HG03558 (cell line): ENCODE data around the gene TMEM88.
"Not testable (repeated sequence)": the region's sequence is repeated elsewhere in the genome, so short reads cannot be mapped to it uniquely, and the experiment has no call there.

Source experiments
- ATAC-seq: cut with Tn5 transposase; IDR thresholded peaks from one replicate; pipeline ENCODE4 v1.9.1; 2021; ENCODE audit warnings: moderate number of reproducible peaks; ENCODE audit not compliant: unreplicated experiment; ENCODE audit errors: extremely low read depth

Gene TMEM88

GRCh38 chr17:7854851-7855659, at the start of gene TMEM88:
TMEM88 (plus strand) TSS chr17:7855066; CDS start chr17:7855075, 9 bp downstream.
- ATAC-seq = no peak

GRCh38 chr17:7806587-7806986, 48.3 kb upstream of the TMEM88 start:
- no peak for ATAC-seq

- ATAC-seq = no peak
Measured at GRCh38 chr17:7807206-7807605, 47.7 kb upstream of the TMEM88 start.

GRCh38 chr17:7809086-7809790, 45.6 kb upstream of the TMEM88 start:
- ATAC-seq = no peak

GRCh38 chr17:7809791-7810343, 45.0 kb upstream of the TMEM88 start:
- ATAC-seq = not testable (repeated sequence)

GRCh38 chr17:7811251-7811650, 43.6 kb upstream of the TMEM88 start:
- ATAC-seq = no peak

GRCh38 chr17:7814969-7815368, 39.9 kb upstream of the TMEM88 start:
- ATAC-seq = no peak

- ATAC-seq = no peak
Measured at GRCh38 chr17:7816926-7817642, 37.8 kb upstream of the TMEM88 start.

GRCh38 chr17:7817643-7817964, 37.3 kb upstream of the TMEM88 start:
- ATAC-seq = no peak

GRCh38 chr17:7818026-7818425, 36.8 kb upstream of the TMEM88 start:
- ATAC-seq = no peak

- no peak for ATAC-seq
Measured at GRCh38 chr17:7818746-7819645, 35.9 kb upstream of the TMEM88 start.

GRCh38 chr17:7820231-7820630, 34.6 kb upstream of the TMEM88 start:
- ATAC-seq = no peak

GRCh38 chr17:7822126-7822525, 32.7 kb upstream of the TMEM88 start:
- no peak for ATAC-seq

- ATAC-seq = no peak
Measured at GRCh38 chr17:7823581-7824001, 31.3 kb upstream of the TMEM88 start.

- no peak for ATAC-seq
Measured at GRCh38 chr17:7824021-7824924, 30.6 kb upstream of the TMEM88 start.

GRCh38 chr17:7825206-7825990, 29.5 kb upstream of the TMEM88 start:
- ATAC-seq = no peak

- ATAC-seq = no peak
Measured at GRCh38 chr17:7830616-7831015, 24.2 kb upstream of the TMEM88 start.

GRCh38 chr17:7831233-7831632, 23.6 kb upstream of the TMEM88 start:
- ATAC-seq = no peak
